GM21528 (cell line): ENCODE measurements around the gene AGFG2.
"Not testable (repeated sequence)": the region's sequence is repeated elsewhere in the genome, so short reads cannot be mapped to it uniquely, and the experiment has no call there.

Experiments
- ATAC-seq: cut with Tn5 transposase; IDR thresholded peaks from one replicate; pipeline ENCODE4 v1.9.1; 2021; ENCODE audit warnings: mild to moderate bottlenecking, moderate library complexity; ENCODE audit not compliant: unreplicated experiment, low FRiP score

The AGFG2 gene

DNA sequence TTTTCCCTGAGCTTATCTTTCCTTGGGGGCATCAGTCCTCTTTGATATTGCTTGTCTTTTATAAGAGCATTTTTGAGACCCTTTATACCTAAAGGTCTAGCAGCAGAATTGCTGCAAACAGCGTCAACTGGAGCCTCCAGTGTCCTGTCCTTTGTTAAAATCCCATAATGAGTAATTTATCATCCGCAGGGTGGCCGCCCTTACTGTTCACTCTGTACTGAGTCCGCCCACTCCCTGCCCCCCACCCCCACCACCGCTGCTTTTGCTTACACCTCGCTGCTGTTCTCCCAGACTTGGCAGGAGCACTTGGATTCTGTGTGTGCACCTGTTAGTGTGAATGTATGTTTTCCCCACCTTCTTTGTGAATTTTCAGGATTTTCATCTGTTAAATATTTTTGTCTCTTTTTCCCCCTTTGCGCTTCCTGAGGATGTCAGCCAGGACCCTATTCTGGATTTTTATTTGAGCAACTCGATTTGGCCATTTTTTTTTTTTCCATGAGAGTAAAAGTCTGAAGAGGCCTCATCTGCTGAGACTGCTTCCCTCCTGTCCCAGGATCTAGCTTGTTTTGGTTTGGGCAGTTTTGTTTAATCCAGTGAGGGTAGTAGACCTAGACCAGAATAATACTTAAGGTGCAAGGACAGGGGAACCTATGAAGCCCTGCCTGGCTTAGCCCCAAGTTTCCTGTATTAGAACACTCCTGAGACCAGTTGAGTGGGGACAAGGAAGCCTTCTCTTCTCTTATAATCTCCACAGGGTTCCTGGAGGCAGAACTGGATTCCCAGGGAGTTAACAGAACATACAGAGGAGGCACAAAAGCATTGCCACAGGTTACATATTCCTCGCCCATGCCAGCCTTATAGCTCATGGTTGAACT, 8.2 kb downstream of the AGFG2 start:
- ATAC-seq: no peak

DNA sequence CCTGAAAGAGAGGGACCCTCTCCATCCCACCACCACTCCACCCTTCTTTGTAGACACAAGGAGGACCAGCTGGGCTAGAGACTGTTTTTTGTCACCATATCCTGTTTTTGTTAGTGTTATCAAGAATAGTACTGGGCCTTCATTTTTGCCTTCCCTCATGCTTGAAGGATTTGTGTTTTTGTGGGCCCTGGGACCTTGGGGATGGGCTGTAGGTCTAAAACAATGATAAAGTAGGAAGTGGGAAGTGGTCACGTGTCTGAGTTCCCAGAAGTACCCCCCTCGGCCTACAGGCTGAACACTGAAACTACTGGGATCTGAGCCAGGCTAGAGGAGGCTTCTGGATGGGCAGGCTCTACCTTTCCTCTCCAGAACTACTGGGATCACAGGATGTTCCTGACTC, 8.9 kb downstream of the AGFG2 start:
- no peak for ATAC-seq

DNA sequence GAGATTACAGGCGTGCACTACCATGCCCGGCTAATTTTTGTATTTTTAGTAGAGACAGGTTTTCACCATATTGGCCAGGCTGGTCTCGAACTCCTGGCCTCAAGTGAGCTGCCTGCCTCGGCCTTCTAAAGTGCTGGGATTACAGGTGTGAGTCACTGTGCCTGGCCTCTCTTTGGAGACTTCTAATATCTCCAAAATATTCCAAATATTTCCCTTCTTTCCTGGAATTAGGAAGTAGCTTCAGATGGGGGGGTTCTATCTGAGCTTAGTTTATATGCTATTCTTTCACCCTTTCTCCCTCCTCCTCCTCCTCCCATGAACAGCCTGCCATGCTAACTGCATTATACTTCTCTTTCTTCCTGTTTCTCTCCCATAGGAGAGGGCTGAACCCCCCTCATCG, 9.4 kb downstream of the AGFG2 start:
- not testable (repeated sequence) for ATAC-seq

DNA sequence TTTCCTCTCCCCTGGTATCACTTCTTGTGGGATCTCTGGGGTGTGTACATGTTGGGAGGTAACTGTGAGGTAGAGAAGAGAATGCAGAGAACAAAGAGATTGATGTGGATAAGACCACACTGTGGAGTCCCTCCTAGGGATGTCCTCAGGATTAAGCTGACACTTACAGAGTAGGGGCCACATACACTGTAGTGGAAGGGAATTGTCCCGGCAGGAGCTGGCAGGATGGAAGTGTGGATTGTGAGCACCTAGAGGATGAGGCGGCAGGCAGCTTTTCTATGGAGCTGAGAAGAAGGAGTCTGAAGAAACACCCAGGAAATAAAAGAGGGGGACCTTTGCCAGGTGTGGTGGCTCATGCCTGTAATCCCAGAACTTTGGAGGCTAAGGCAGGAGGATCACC, 13.5 kb downstream of the AGFG2 start:
- no peak for ATAC-seq

DNA sequence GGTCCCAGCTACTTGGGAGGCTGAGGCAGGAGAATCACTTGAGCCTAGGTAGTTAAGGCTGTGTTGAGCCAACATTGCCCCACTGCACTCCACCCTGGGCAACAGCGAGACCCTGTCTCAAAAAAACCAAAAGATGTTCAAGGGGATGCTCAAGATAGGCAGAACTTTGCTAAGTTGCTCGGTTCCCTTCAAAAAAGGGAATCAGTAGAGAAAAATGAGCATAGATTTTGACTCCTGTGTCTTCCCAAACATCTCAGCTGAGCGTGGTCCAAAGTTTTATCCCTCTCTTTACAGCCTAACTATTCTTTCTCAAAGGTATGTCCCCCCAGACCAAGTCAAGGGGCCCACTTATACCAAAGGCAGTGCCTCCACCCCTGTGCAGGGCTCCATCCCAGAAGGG, 14.0 kb downstream of the AGFG2 start:
- ATAC-seq: no peak

DNA sequence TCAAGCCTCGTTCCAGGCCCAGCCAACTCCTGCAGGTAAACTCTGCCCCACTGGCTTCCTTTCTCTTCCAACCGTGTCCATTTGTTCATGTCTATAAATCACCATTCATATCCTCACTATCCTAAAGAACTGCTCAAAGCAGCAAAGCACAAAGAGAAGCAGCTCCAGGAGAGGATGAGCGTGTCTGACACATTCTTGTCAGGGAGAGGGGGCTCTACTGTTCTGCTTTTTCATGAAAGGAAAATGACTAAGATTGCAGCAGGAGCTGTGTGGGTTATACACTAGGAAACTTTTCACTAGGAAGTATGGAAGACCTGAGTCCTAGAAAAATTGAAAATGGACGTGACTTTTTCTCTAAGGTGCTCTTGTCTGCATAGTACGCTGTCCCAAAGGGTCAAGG, 16.7 kb downstream of the AGFG2 start:
- ATAC-seq: no peak

DNA sequence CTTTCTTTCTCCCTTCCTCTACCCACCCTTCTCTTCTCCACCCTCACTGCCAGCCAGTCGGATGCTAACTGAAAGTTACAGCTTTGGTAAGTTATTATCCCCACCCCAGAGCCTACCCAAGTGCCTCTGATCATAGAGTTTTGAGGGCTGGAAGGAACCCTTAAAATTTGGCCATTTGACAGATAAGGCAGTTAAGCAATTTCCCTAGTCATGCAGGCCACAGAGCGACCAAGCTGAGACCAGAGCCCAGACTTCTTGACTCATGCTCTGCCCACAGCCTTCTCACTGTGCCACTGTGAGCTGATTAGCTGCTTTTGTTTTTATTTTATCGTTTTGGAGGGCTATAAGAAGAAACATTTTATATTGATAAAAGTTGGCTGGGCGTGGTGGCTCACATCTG, 17.5 kb downstream of the AGFG2 start:
- no peak for ATAC-seq

DNA sequence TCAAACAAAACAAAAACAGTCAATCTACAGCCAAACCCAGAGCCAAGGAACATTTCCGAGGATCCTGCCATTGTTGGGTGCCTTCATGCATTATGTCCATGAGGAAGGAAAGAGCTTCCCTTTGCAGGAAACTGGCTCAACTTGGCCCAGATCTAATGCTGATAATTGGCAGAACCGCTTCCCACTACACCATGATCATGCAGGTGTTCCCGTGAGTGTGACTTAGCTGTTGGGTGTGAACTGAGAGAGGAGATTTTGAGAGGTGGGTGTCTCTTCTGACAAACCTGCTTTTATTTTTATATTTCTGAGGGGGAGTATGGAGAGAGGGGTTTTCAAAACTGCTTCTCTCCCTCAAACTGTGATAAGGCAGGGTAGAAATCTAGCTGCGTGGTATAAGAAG, 20.1 kb downstream of the AGFG2 start:
- no peak for ATAC-seq

DNA sequence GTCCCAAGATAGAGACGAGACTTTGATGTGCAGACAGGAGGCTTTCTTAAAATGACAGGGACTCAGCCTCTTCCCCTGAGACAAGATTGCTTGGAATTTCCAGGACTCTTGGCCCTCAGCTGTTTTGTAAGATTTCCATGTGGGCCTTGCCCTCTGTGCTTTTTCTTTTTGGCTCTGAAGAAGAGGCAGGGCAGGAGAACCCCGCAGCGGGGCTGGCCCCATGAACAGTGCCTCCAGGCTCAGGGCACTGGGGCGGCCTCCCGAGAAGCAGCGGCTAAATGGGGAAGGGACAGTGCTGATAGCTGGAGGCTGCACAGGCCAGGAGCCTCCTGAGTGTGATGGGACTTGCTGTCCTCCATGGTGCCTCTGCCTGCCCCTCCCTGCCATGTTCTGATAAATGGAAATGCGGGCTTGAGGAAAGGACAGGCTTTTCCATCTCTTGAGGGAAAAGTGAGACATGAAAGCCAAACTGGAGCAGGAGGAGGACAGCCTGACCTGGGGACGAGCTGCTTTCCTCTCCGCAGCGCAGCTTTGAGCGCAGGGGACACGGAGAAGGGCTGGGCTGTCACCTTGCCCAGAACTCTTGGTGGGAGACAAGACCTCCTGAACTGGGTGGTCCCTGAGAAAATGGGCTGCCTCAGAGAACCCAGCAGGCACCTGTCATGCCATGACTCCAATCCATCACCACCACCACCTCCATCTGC, 22.6 kb downstream of the AGFG2 start:
- ATAC-seq: no peak

DNA sequence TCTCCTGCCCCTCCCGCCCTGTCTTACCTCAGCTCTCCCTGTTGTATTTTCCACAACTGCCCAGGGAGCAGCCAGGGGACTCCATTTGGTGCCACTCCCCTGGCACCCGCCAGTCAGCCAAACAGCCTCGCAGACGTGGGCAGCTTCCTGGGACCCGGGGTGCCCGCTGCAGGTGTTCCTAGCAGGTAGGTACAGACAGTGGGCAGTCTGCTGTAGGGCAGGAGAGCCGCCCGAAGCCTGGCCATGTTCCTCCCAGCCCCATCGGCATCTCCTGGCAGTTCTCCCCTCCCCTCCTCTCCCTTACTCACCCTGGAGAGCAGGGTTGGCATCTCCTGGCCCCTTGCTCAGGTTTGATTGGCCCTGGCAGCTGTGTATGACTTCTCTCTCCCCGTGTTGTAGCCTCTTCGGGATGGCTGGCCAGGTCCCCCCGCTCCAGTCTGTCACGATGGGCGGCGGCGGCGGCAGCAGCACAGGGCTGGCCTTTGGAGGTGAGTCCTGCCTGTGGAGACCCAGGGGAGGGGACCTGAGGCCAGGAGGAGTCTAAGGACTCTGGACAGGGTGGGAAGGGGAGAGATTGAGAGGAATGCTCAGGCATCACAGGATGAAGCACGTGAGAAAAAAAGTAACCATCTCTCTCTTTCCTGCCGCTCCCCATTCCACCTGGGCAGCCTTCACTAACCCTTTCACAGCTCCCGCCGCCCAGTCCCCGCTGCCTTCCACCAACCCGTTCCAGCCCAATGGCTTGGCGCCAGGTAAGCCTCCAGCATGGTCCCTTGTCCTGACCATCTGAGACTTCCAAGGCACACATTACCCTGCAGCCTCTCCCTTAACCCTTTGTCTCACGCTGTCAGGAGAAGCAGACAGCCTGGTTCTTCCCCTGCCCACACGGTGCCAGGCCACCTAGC, 23.4 kb downstream of the AGFG2 start:
- ATAC-seq: no peak

DNA sequence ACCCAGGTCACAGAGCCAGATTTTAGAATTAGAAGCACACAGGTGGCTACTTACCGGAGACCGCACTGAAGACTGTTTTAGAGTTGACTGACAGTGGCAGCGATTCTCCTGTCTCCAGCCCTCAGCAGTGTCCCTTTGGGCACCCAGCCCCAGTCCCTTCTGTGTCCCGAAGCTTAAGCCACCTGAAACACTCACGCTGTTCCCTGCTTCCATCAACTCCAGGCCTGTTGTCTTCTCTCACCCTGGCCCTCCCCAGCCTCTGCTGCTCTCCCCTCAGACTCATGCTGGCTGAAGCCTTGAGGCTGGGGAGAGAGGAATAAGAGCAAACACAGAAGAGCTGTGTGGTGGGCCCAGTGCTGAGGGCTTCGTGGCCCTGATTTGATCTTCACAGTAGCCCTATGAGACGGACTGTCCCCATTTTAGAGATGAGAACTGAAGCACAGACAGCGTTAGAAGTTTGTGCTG, 24.1 kb downstream of the AGFG2 start:
- ATAC-seq: no peak

DNA sequence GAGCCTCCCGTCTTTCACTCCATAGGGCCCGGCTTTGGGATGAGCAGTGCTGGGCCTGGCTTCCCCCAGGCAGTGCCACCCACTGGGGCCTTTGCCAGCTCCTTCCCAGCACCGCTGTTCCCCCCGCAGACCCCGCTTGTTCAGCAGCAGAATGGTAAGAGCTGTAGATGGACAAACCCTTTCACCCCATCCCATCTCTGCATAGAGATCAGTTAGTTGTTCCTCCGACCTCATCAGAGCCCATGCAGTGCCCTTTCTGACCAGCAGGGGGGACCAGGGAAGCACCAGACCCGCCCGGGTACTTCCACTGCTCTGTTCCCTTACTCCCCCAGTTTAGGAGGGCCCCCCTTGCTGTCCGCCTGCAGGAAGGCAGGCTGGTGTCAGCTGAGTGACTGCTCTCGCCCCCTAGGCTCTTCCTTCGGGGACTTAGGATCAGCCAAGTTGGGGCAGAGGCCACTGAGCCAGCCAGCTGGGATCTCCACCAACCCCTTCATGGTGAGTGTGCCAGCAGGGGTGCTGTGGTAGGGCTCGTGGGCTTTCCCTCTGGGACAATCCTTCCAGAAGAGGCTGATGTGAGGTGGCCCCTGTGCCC, 24.9 kb downstream of the AGFG2 start:
- no peak for ATAC-seq

DNA sequence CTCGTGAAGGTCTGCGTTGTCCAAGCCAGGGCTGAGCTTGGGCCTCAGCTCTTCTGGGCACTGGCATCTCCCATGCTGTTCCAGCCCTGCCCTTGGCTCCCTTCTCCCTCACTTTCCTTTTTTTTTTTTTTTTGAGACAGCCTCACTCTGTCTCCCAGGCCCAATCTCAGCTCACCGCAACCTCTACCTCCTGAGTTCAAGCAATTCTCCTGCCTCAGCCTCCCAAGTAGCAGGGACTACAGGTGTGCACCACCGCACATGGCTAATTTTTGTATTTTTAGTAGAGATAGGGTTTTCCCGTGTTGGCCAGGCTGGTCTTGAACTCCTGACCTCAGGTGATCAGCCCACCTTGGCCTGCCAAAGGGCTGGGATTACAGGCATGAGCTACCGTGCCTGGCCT, 25.4 kb downstream of the AGFG2 start:
- ATAC-seq: not testable (repeated sequence)

DNA sequence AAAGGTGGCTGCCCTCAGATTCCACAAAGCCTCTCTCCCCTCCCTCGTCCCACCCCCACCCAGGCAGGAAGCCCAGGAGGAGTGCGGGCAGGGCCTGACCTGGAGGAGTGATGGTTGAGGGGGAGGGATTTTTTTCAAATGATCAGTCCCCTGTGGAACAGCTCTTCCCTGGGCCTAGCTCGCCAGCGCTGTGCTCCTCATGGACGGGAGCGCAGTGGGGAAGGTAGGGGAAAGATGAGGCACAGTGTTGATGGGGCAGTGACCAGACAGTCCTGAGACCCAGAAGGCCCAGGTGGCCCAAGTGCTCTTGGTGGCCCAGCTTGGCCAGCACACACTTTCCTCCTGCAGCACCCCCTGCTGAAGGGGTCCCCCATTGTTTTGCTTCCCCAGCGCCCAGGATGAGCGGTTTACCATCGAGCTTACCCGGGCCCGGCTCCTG, 26.1 kb downstream of the AGFG2 start:
- no peak for ATAC-seq

DNA sequence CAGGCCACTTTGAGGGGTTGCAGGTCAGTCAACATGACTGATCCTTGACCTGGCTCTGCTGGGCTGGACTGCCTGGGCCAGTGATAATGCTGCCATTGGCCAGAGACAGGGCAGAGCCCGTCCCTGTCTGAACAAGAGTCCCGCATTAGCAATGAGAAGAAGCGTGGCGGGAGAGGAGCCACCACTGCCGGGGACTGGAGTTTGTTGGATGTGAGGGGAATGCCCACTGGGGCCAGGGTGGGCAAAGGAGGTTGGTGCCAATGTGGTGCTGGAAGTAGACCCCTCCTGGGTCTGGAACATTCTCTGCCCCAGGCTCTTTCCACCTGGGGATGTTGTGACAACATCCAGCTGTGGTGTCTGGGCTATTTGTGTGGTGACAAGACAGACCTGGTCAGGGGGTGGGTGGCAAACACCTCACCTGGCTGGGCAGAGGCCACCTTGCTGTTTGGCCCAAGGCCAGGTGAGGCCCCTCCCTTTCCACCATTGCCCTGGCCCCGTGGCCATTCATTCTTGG, 27.1 kb downstream of the AGFG2 start:
- no peak for ATAC-seq

DNA sequence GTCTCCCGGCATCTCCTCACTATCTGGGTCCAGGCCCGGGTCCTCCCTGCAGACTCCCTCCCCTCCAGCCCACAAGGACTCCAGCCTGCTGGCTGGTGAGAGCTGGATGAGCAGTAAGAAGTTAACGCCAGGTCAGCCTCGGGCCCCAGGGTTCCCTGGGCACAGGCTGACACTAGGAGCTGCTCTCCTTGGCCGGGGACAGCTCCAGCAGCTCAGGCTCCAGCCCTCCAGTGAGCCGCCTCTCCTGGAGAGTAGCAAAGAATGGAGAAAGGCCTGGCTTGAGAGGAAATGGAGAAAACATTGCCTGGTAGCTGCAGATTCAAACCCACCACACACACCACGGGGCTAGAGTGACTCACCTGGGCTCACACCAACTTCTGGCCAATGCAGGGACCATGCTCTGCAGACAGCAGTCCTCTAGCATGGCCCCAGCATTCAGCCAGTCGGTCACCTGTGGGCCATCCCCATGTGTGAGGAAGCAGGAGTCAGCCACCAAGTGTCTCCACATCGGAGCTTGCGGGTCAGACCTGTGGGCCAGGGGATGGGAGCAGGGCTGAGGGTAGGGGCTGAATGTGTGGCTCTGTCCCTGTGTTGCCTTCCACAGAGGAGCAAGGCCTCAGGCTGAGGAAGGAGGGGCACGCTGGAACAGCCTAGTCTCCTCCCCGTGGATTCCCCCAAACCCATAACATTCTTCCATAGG, 28.2 kb downstream of the AGFG2 start:
- no peak for ATAC-seq

DNA sequence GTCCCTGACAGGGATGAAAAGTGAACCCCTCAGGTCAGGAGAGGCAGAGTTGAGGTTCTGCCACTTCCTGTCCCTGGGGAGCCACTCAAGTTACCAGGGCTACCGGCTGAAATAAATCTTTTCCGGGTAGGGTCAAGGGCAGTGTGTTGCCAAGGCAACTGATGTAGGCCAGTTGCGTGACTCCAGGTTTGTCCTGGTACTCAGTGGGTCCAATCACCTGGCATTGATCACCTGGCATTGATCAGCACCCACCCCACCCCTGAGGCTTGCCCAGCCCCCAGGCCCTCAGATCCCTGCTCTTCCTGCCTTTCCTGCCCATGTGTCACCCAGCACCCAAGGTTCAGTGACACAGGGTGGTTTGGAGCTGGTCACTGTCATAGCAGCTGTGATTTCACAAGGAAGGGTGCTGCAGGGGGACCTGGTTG, 28.8 kb downstream of the AGFG2 start:
- no peak for ATAC-seq

DNA sequence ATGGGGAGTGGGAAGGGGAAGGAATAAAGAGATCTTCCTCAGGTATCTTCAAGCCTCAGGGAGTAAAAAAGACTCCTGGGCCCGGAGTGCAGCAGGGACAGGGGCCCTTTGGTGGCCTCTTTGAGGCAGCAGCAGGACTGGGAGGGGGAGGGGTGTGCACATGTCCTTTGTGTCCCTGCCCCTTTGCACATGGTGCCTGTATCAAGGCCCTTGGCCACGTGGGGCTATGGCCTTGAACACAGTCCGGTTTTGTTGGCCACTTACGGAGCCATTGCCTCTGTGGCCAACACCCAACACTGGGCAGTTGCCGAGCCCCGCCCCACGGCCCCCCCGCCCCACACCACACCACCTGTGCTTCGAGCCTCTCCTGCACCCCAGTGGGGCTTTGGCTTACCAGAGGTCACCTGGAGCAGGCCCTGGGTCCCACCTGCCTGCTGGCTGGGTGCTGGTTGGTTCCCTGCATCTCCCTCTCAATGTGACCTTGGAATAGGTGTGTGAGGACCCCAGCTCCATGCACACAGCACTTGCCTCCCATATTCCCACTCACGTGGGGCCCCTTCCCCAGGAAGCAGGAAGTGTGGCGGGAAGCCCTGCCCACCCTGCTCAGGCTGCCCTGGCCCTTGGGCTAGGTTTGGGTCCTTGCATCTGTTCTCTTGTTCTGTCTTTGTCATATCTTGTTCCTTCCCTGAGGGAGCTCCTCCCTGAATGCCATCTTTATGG, 29.3 kb downstream of the AGFG2 start:
- ATAC-seq: no peak
